Endothelial cell of umbilical vein (primary cell): ENCODE measurements around the gene CDKN2B-AS1. TPM values are rescaled to one million over a fixed set of nuclear protein-coding genes. Genes with fewer than 3 reads are reported as not detected.

Experiments
- BruUV-seq: library from RNA; stranded (reverse); fragments of 400-500 nt; replicated peaks from 2 replicates; lab custom pipeline; 2021; lab: Mats Ljungman, UMichigan
- CTCF ChIA-PET: fragments of 300-600, 350-600 bp; sonication (Branson Sonifier 250); formaldehyde crosslinking; loops from one replicate; lab custom pipeline; 2021; ENCODE audit warnings: antibody characterized with exemption, inconsistent platforms; lab: Charles Lee
- POLR2A ChIA-PET: fragments of 300-600, 350-600 bp; sonication (Branson Sonifier 250); formaldehyde crosslinking; loops from one replicate; lab custom pipeline; 2021; ENCODE audit warnings: antibody characterized with exemption, inconsistent platforms; lab: Charles Lee
- DNase-seq: peaks from one replicate; pipeline ENCODE4 v3.0.0-alpha.2; 2011; ENCODE audit warnings: low read depth, low spot score
- FAIRE-seq: peaks from 2 replicates; lab custom pipeline; 2011; peaks lifted over from hg19 to GRCh38; lab: Jason Lieb, UNC
- H2AFZ ChIP-seq: 2 replicates; pipeline ENCODE4 v1.6.0; 2012; ENCODE audit warnings: low read depth, low read length, control low read depth, inconsistent platforms
- H3K27ac ChIP-seq: 2 replicates; pipeline ENCODE4 v1.5.1; 2011; ENCODE audit warnings: low read depth, mild to moderate bottlenecking, control low read depth, low read length, moderate library complexity; ENCODE audit not compliant: insufficient read depth
- H3K27me3 ChIP-seq, 2 experiments: 2 replicates each; pipeline versions ENCODE4 v1.6.0 to v1.6.1; 2011; ENCODE audit warnings: low read length in 2 of 2, mixed read lengths in 1 of 2; ENCODE audit not compliant: control insufficient read depth in 2 of 2, insufficient read depth in 2 of 2
- H3K36me3 ChIP-seq, 2 experiments: 2 replicates in 1 of 2; 3 replicates in 1 of 2; pipeline ENCODE4 v1.5.1; 2011; ENCODE audit warnings: low read length in 2 of 2, mild to moderate bottlenecking in 1 of 2, moderate library complexity in 1 of 2; ENCODE audit not compliant: control insufficient read depth in 2 of 2, insufficient read depth in 2 of 2; ENCODE audit errors: extremely low read depth in 1 of 2
- H3K4me1 ChIP-seq: 3 replicates; pipeline ENCODE4 v1.5.1; 2011; ENCODE audit warnings: mild to moderate bottlenecking, low read length; ENCODE audit not compliant: control insufficient read depth, insufficient read depth; ENCODE audit errors: extremely low read depth
- H3K4me2 ChIP-seq: 2 replicates; pipeline ENCODE4 v1.6.1; 2011; ENCODE audit warnings: low read length, control low read depth, mixed read lengths; ENCODE audit not compliant: insufficient read depth
- H3K4me3 ChIP-seq, 3 experiments: fragments of 200-600 bp in 1 of 3; sonication (generic), shearing (Covaris generic) in 1 of 3; replicated peaks in 1 of 3; 2 replicates each; pipeline ENCODE4 v1.5.1; 2011 to 2016; ENCODE audit warnings: control low read depth in 3 of 3, low read length in 3 of 3, mild to moderate bottlenecking in 2 of 3, inconsistent platforms in 1 of 3, low read depth in 1 of 3, moderate library complexity in 1 of 3; ENCODE audit not compliant: insufficient read depth in 1 of 3
- H3K79me2 ChIP-seq: 2 replicates; pipeline ENCODE4 v1.6.0; 2012; ENCODE audit warnings: low read length, inconsistent platforms; ENCODE audit not compliant: control insufficient read depth, insufficient read depth
- H3K9ac ChIP-seq: replicated peaks from 2 replicates; pipeline ENCODE3; 2011; ENCODE audit warnings: low read length, control low read depth; ENCODE audit not compliant: insufficient read depth; ENCODE audit errors: extremely low read depth
- H3K9me1 ChIP-seq: replicated peaks from 3 replicates; pipeline ENCODE4 v1.6.0; 2011; ENCODE audit warnings: mild to moderate bottlenecking, low read length; ENCODE audit not compliant: control insufficient read depth, insufficient read depth; ENCODE audit errors: extremely low read depth
- H3K9me3 ChIP-seq: replicated peaks from 2 replicates; pipeline ENCODE4 v1.5.1; 2012; ENCODE audit warnings: low read length, inconsistent platforms; ENCODE audit not compliant: control insufficient read depth, insufficient read depth
- H4K20me1 ChIP-seq: replicated peaks from 2 replicates; pipeline ENCODE3; 2011; ENCODE audit warnings: mild to moderate bottlenecking, low read length; ENCODE audit not compliant: control insufficient read depth, insufficient read depth; ENCODE audit errors: extremely low read depth
- EZH2 ChIP-seq: IDR thresholded peaks from 2 replicates; pipeline ENCODE4 v1.6.1; 2012; ENCODE audit warnings: borderline replicate concordance, low read depth, mild to moderate bottlenecking, moderate library complexity, low read length, inconsistent platforms; ENCODE audit not compliant: severe bottlenecking
- FOS ChIP-seq: IDR thresholded peaks from 2 replicates; pipeline ENCODE4 v1.6.1; 2011; ENCODE audit warnings: mild to moderate bottlenecking, low read length, moderate library complexity, borderline replicate concordance; ENCODE audit not compliant: insufficient read depth
- GATA2 ChIP-seq: IDR thresholded peaks from 2 replicates; pipeline ENCODE4 v1.7.0; 2011; ENCODE audit warnings: low read depth, mild to moderate bottlenecking, moderate library complexity, mixed read lengths, low read length; ENCODE audit not compliant: insufficient read length, insufficient read depth
- JUN ChIP-seq: IDR thresholded peaks from 2 replicates; pipeline ENCODE4 v1.6.1; 2011; ENCODE audit warnings: borderline replicate concordance, low read depth; ENCODE audit not compliant: insufficient read length, insufficient read depth
- MYC ChIP-seq: IDR thresholded peaks from one replicate; pipeline ENCODE4 v1.6.1; 2011; ENCODE audit warnings: mild to moderate bottlenecking, low read depth, low read length
- POLR2A ChIP-seq: IDR thresholded peaks from 2 replicates; pipeline ENCODE4 v1.6.1; 2012; ENCODE audit warnings: low read depth, mild to moderate bottlenecking, control low read depth, low read length
- POLR2AphosphoS5 ChIP-seq: IDR thresholded peaks from 2 replicates; pipeline ENCODE4 v1.6.1; 2012; ENCODE audit warnings: low read depth, mild to moderate bottlenecking, control low read depth, low read length, moderate library complexity; ENCODE audit not compliant: insufficient read depth
- dilution Hi-C: fragments of 300-500 bp; cut with MboI; formaldehyde crosslinking; loops from one replicate; pipeline ENCODE4 v1.15.0; 2019; ENCODE audit warnings: low sequenced_read_pairs; ENCODE audit not compliant: extremely low pct_ligation_motif_present
- intact Hi-C: fragments of 100-400 bp; cut with micrococcal nuclease; formaldehyde crosslinking; loops from one replicate; pipeline ENCODE4 v1.10.0; 2022
- polyA plus RNA-seq, 4 experiments: library from polyadenylated mRNA; depleted of rRNA in 3 of 4; stranded (reverse) in 3 of 4; unstranded in 1 of 4; fragments of >200 nt; gene quantifications; 2 replicates each; pipeline versions ENCODE4 v1.2.1 to v1.2.3, GENCODE V29; 2011 to 2012; ENCODE audit warnings: missing spikeins in 1 of 4
- total RNA-seq: library from RNA; stranded (reverse); gene quantifications from 2 replicates; pipeline ENCODE4 v1.2.3, GENCODE V29; 2021
- TF ChIP-seq, protein P1 (sequence below): IDR thresholded peaks from 2 replicates; pipeline ENCODE4 v1.6.1; 2011; ENCODE audit not compliant: insufficient read depth, insufficient read length
- TF ChIP-seq, protein P2 (sequence below), 2 donors: IDR thresholded peaks; 1 replicate in 1 of 2; 2 replicates in 1 of 2; pipeline ENCODE4 v1.5.1; 2011; ENCODE audit warnings: low read length in 2 of 2, mild to moderate bottlenecking in 2 of 2, moderate library complexity in 2 of 2, control low read depth in 1 of 2, inconsistent platforms in 1 of 2, low read depth in 1 of 2; ENCODE audit not compliant: insufficient read depth in 1 of 2; ENCODE audit errors: extremely low read depth in 1 of 2

CDKN2B-AS1 gene
- total and polyA plus RNA-seq, 2 donors (not counting 3 experiments of a cell fraction or from before 2014, with no cell fraction given) = 0.44 to 1.9 TPM

DNA sequence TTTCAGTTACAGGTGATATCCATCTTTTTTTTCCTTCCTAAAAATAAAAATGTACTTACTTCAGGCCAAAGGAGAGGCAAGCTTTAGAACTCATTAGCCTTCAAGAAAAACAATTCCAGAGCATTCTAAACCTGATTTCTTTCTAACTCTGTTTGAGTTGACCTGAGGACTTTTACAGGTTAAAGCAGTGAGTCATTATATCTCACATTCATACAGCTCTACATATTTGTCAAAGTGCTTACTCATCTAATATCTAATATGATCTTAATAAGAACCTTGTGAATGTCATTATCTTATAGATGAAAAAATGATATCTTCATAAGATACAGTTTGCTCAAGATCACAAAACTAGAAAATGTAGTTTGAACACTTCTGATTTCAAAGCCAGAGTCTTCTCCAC is 163.7 kb downstream of the CDKN2B-AS1 start:
- Histone ChIP-seq H3K9me3 (no peaks in the 10 kb centered on the region), H3K27ac (peak overlapping the region; percentile 84), H3K27me3 (no peaks in the 10 kb centered on the region), H3K4me2 (peak overlapping the region; percentile 77), H4K20me1 (no peaks in the 10 kb centered on the region), H3K36me3 (no peaks in the 10 kb centered on the region), H3K4me3 (peak overlapping the region in 1 of 3 experiments; percentile 46), H3K79me2 (no peaks in the 10 kb centered on the region), H2AFZ (no peak overlapping the region), H3K9ac (peak overlapping the region; percentile 54), H3K4me1 (peaks cover 29% of the 10 kb centered on the region), H3K9me1 (no peaks in the 10 kb centered on the region)
- DNase-seq (peak; percentile 63), FAIRE-seq (no peak)
- intact Hi-C loops = loop anchor here (1.0 to 2.0 kb wide), 2 partner anchors 53 to 114 kb away; no protein-coding TSS in a partner anchor
- dilution Hi-C loops = no loop called here
- CTCF ChIA-PET = interaction anchor here (1.2 to 3.2 kb wide), 8 partner anchors 12 to 724 kb away, joined by 3 to 7 read pairs (median 5); no protein-coding TSS in a partner anchor
- POLR2A ChIA-PET = interaction anchor here (0.8 kb wide), 1 partner anchor 41 kb away, joined by 4 read pairs; no protein-coding TSS in a partner anchor
- BruUV-seq = TSS peak; percentile 75
- no peak for TF ChIP-seq GATA2
- TF ChIP-seq MYC = no peak
- TF ChIP-seq JUN = peak; percentile 27
- TF ChIP-seq, protein P1, sequence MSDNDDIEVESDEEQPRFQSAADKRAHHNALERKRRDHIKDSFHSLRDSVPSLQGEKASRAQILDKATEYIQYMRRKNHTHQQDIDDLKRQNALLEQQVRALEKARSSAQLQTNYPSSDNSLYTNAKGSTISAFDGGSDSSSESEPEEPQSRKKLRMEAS = no peak
- TF ChIP-seq FOS = peak; percentile 64
- TF ChIP-seq EZH2 = no peak

DNA sequence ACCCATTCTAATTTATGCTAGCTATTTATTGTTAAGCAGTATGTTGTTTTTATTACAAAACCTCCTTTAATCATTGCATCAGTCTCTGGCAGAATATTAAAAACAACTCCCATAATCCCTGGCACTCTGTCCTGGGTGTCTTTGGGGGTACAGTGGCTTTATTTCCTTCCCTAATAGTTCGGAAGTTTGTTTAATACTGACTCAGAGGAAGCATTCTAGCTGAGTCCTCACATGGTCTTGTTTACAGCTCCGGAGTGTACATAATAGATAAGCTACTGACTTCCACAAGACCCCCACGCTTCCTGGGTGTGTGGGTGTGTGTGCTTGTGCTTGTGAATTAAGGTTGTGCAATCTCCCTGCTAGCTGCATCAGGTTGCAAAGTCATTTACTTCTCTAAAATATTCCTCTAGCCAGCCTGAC is 164.3 kb downstream of the CDKN2B-AS1 start:
- dilution Hi-C loops = no loop called here
- Histone ChIP-seq H3K4me2 (peak overlapping the region; percentile 77), H3K27ac (peak overlapping the region; percentile 84), H3K9me1 (no peaks in the 10 kb centered on the region), H3K9me3 (no peaks in the 10 kb centered on the region), H3K79me2 (no peaks in the 10 kb centered on the region), H3K36me3 (no peaks in the 10 kb centered on the region), H3K4me3 (no peak overlapping the region), H3K4me1 (peaks cover 29% of the 10 kb centered on the region), H2AFZ (no peak overlapping the region), H3K9ac (peak overlapping the region; percentile 54), H4K20me1 (no peaks in the 10 kb centered on the region), H3K27me3 (no peaks in the 10 kb centered on the region)
- POLR2A ChIA-PET = interaction anchor here (0.8 kb wide), 1 partner anchor 41 kb away, joined by 4 read pairs; no protein-coding TSS in a partner anchor
- TF ChIP-seq FOS = peak; percentile 93
- no peak for TF ChIP-seq MYC
- peak; percentile 54 for TF ChIP-seq POLR2A
- TF ChIP-seq, protein P2, sequence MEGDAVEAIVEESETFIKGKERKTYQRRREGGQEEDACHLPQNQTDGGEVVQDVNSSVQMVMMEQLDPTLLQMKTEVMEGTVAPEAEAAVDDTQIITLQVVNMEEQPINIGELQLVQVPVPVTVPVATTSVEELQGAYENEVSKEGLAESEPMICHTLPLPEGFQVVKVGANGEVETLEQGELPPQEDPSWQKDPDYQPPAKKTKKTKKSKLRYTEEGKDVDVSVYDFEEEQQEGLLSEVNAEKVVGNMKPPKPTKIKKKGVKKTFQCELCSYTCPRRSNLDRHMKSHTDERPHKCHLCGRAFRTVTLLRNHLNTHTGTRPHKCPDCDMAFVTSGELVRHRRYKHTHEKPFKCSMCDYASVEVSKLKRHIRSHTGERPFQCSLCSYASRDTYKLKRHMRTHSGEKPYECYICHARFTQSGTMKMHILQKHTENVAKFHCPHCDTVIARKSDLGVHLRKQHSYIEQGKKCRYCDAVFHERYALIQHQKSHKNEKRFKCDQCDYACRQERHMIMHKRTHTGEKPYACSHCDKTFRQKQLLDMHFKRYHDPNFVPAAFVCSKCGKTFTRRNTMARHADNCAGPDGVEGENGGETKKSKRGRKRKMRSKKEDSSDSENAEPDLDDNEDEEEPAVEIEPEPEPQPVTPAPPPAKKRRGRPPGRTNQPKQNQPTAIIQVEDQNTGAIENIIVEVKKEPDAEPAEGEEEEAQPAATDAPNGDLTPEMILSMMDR (IDR thresholded peaks at IDR 0.05; ENCODE audit: extremely low read depth in 1 of 2, insufficient read depth in 1 of 2, low read depth in 1 of 2, low read length in 2 of 2) = no peak
- TF ChIP-seq POLR2AphosphoS5 = peak; percentile 88
- peak; percentile 96 for TF ChIP-seq GATA2
- no peak for TF ChIP-seq EZH2
- peak; percentile 11 for TF ChIP-seq JUN
- TF ChIP-seq, protein P1 = no peak
- no TSS peak for BruUV-seq
- FAIRE-seq (peak; percentile 63), DNase-seq (peak; percentile 59)
- CTCF ChIA-PET = interaction anchor here (1.2 to 3.2 kb wide), 7 partner anchors 12 to 724 kb away, joined by 3 to 7 read pairs (median 5); no protein-coding TSS in a partner anchor
- intact Hi-C loops = loop anchor here (1.0 to 2.0 kb wide), 3 partner anchors 52 to 347 kb away; no protein-coding TSS in a partner anchor
